GM12892 (cell line): ENCODE data around the gene ARHGAP1.

Experiments used
- POLR2AphosphoS5 ChIP-seq: IDR thresholded peaks from 2 replicates; pipeline ENCODE4 v1.6.1; 2011; ENCODE audit warnings: low read depth, low read length, control low read depth
- TAF1 ChIP-seq: IDR thresholded peaks from 2 replicates; pipeline ENCODE4 v1.6.1; 2011; ENCODE audit warnings: low read depth, mild to moderate bottlenecking, control low read depth, low read length, borderline replicate concordance

- TF ChIP-seq TAF1 (no peak), POLR2AphosphoS5 (no peak)
Observed at GRCh38 chr11:46661836-46662235, 38.6 kb downstream of the ARHGAP1 start.
